ENCODE data around the gene UGGT2. TPM values are rescaled to one million over a fixed set of nuclear protein-coding genes. Genes with fewer than 3 reads are reported as not detected.
"Not testable (repeated sequence)": the region's sequence is repeated elsewhere in the genome, so short reads cannot be mapped to it uniquely, and the experiment has no call there.

UGGT2 gene
- total and polyA plus RNA-seq, 7 donors, result 2.1 to 7.2 (median 4.3) TPM

DNA sequence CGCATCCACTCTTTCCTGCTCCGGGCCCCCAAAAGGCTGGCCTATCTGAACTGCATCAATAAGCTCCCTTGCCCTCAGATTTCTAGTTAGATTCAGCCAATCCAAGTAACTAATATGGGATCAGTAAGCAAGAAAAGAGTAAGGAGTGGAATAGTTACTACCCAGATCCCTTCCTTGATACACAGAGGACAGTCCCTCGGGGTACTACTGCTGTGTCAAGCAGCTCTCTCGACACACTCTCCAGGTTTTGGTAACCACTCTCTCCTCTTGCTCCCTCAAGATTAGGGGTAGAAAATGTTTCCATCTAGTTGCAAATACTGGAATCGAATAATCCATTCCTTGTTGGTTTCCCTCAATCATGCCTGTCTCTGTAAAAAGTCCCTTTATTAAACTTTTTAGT lies 65.4 kb downstream of the UGGT2 start:
- no peak overlapping the region for H3K27ac ChIP-seq
- H3K27me3 ChIP-seq (ENCODE audit: insufficient read depth in 3 of 3, low read length in 2 of 3), result no peaks in the 10 kb centered on the region
- H3K4me1 ChIP-seq, result no peaks in the 10 kb centered on the region
- H3K9me3 ChIP-seq, result no peaks in the 10 kb centered on the region
- 96% methylated on average over 5 of the region's 5 CpGs for WGBS, 3 donors
- no peak for DNase-seq
- intact Hi-C loops (cut with DNase I), result no loop called here
- TF ChIP-seq CTCF (IDR thresholded peaks at IDR 0.05), result no peak
- no peak overlapping the region for H3K4me3 ChIP-seq
- no peak for ATAC-seq
- no peaks in the 10 kb centered on the region for H3K36me3 ChIP-seq (ENCODE audit: insufficient read depth in 1 of 2, low read depth in 1 of 2)

DNA sequence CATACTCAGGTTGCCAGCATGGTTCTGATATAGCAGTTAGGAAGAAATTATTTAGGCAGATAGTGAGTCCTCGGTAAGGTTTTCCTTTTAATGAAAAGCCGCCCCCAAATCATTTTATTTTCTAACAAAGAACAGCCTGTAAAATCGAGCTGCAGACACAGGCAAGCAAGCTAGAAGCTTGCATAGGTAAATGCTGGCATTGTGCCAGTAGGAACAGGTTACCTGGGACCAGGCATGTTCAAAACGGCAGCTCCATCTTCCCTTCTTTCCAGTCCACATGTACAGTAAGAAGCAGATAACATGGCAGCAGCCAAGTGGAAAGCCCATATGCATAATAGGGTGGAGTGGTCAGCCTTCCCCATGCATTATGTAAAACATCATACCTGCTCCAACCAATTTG lies 71.1 kb downstream of the UGGT2 start:
- TF ChIP-seq CTCF (IDR thresholded peaks at IDR 0.05), result no peak

DNA sequence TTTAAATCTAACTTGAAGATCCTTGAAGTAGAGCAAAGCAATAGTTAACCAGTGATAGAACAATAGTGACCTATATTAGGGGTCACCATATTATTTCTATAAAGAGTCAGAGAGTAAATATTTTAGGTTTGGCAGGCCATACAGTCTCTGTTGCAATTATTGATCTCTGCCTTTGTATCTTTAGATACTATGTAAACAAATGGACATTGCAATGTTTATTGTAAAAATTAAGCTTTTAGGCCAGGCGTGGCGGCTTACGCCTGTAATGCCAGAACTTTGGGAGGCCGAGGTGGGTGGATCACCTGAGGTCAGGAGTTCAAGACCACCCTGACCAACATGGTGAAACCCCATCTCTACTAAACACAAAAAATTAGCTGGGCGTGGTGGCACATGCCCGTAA lies 80.5 kb downstream of the UGGT2 start:
- H3K4me1 ChIP-seq; H3K27ac ChIP-seq; ATAC-seq; H3K9me3 ChIP-seq; H3K27me3 ChIP-seq (ENCODE audit: insufficient read depth in 3 of 3, low read length in 2 of 3); H3K36me3 ChIP-seq (ENCODE audit: insufficient read depth in 1 of 2, low read depth in 1 of 2); H3K4me3 ChIP-seq; intact Hi-C loops (cut with DNase I): not testable (repeated sequence)
- peak in 1 of 2 donors; percentile 32 for DNase-seq
- WGBS, 3 donors, result 96 to 97% (median 97%) methylated on average over 6 of the region's 6 CpGs

More for the DNA sequence above, 71.1 kb downstream of the UGGT2 start:
- Histone ChIP-seq H3K27me3 (ENCODE audit: insufficient read depth in 3 of 3, low read length in 2 of 3) (no peaks in the 10 kb centered on the region), H3K4me1 (no peaks in the 10 kb centered on the region), H3K27ac (no peak overlapping the region), H3K4me3 (no peak overlapping the region), H3K36me3 (ENCODE audit: insufficient read depth in 1 of 2, low read depth in 1 of 2) (no peaks in the 10 kb centered on the region), H3K9me3 (no peaks in the 10 kb centered on the region)
- intact Hi-C loops (cut with DNase I), result no loop called here
- ATAC-seq (no peak), DNase-seq (no peak)
- WGBS, 3 donors, result 84 to 88% (median 87%) methylated on average over 4 of the region's 4 CpGs

GRCh38 chr13:95970878-95971277 lies 82.3 kb downstream of the UGGT2 start:
- no peaks in the 10 kb centered on the region for H3K36me3 ChIP-seq (ENCODE audit: insufficient read depth in 1 of 2, low read depth in 1 of 2)
- no peaks in the 10 kb centered on the region for H3K27me3 ChIP-seq (ENCODE audit: insufficient read depth in 3 of 3, low read length in 2 of 3)
- intact Hi-C loops (cut with DNase I), result no loop called here
- no peak for DNase-seq
- no peak for ATAC-seq
- no peak for TF ChIP-seq CTCF (IDR thresholded peaks at IDR 0.05)
- WGBS, 3 donors, result 93 to 98% (median 96%) methylated on average over 2 of the region's 2 CpGs
- no peaks in the 10 kb centered on the region for H3K9me3 ChIP-seq
- no peak overlapping the region for H3K27ac ChIP-seq
- no peaks in the 10 kb centered on the region for H3K4me1 ChIP-seq
- no peak overlapping the region for H3K4me3 ChIP-seq

- no peaks in the 10 kb centered on the region for H3K9me3 ChIP-seq
- 75 to 90% (median 88%) methylated on average over 2 of the region's 2 CpGs for WGBS, 3 donors
- DNase-seq, result no peak
Observed at GRCh38 chr13:95968906-95969305, 84.3 kb downstream of the UGGT2 start.

More at GRCh38 chr13:95968906-95969305, 84.3 kb downstream of the UGGT2 start:
- TF ChIP-seq CTCF (IDR thresholded peaks at IDR 0.05), result no peak
- Histone ChIP-seq H3K27ac (no peak overlapping the region), H3K4me1 (no peaks in the 10 kb centered on the region), H3K27me3 (ENCODE audit: insufficient read depth in 3 of 3, low read length in 2 of 3) (no peaks in the 10 kb centered on the region), H3K4me3 (no peak overlapping the region), H3K36me3 (ENCODE audit: insufficient read depth in 1 of 2, low read depth in 1 of 2) (no peaks in the 10 kb centered on the region)
- no peak for ATAC-seq
- intact Hi-C loops (cut with DNase I), result no loop called here

Data from psoas muscle (tissue), 8 donors.